Panc1 (cell line): Measurements from ENCODE around the gene UGT1A10. TPM values are rescaled to one million over a fixed set of nuclear protein-coding genes. Genes with fewer than 3 reads are reported as not detected.

Experiments used
- ATAC-seq: fragments of 200-7000 bp; cut with Tn5 transposase; 2 replicates; pipeline ENCODE4 v1.9.1; 2020; ENCODE audit warnings: mild to moderate bottlenecking, moderate library complexity
- BruUV-seq: library from RNA; stranded (reverse); fragments of 400-500 nt; replicated peaks from 2 replicates; lab custom pipeline; 2021; lab: Mats Ljungman, UMichigan
- CTCF ChIA-PET: fragments of 300-600 bp; sonication (Branson Sonifier 250); formaldehyde crosslinking; loops from one replicate; lab custom pipeline; 2022; ENCODE audit warnings: antibody characterized with exemption; lab: Charles Lee
- POLR2A ChIA-PET: fragments of 300-600 bp; sonication (Branson Sonifier 250); formaldehyde crosslinking; loops from one replicate; lab custom pipeline; 2022; ENCODE audit warnings: antibody characterized with exemption; lab: Charles Lee
- DNase-seq: peaks from one replicate; pipeline ENCODE4 v3.0.0-alpha.2; 2010; ENCODE audit warnings: low read depth, low spot score
- H3K27ac ChIP-seq: 2 replicates; pipeline ENCODE4 v1.5.1; 2011; ENCODE audit warnings: mild to moderate bottlenecking, low read length, inconsistent platforms
- H3K27me3 ChIP-seq: fragments of 200-500 bp; sonication (Bioruptor generic); 2 replicates; pipeline ENCODE4 v1.6.0; 2014; ENCODE audit warnings: low read length, inconsistent platforms; ENCODE audit not compliant: control insufficient read depth, insufficient read depth
- H3K36me3 ChIP-seq: fragments of 200-500 bp; sonication (Bioruptor generic); 2 replicates; pipeline ENCODE4 v1.5.1; 2014; ENCODE audit warnings: inconsistent platforms, mild to moderate bottlenecking, low read length, moderate library complexity; ENCODE audit not compliant: control insufficient read depth, insufficient read depth
- H3K4me1 ChIP-seq: 2 replicates; pipeline ENCODE4 v1.5.1; 2011; ENCODE audit warnings: inconsistent platforms, mild to moderate bottlenecking, low read length, moderate library complexity; ENCODE audit not compliant: control insufficient read depth, insufficient read depth
- H3K4me3 ChIP-seq, 2 experiments: 2 replicates each; pipeline ENCODE4 v1.5.1; 2011 to 2012; ENCODE audit warnings: low read depth in 2 of 2, low read length in 2 of 2, mild to moderate bottlenecking in 2 of 2, inconsistent platforms in 1 of 2, moderate library complexity in 1 of 2
- H3K9me3 ChIP-seq: fragments of 200-500 bp; sonication (Bioruptor generic); 2 replicates; pipeline ENCODE4 v1.5.1; 2014; ENCODE audit warnings: low read depth, mild to moderate bottlenecking, inconsistent platforms, low read length, moderate library complexity; ENCODE audit not compliant: control insufficient read depth, insufficient read depth
- POLR2AphosphoS5 ChIP-seq: IDR thresholded peaks from 2 replicates; pipeline ENCODE4 v1.6.1; 2012; ENCODE audit warnings: mild to moderate bottlenecking, low read depth, low read length, moderate library complexity
- SIN3A ChIP-seq: IDR thresholded peaks from 2 replicates; pipeline ENCODE4 v1.6.1; 2012; ENCODE audit warnings: low read depth, mild to moderate bottlenecking, low read length, moderate library complexity, borderline replicate concordance; ENCODE audit not compliant: insufficient read depth
- TCF7L2 ChIP-seq: IDR thresholded peaks from 2 replicates; pipeline ENCODE4 v1.6.1; 2011; ENCODE audit warnings: mild to moderate bottlenecking, low read depth, low read length, inconsistent platforms
- in situ Hi-C: cut with HindIII; loops from 2 replicates; pipeline ENCODE4 v1.10.0; 2016; ENCODE audit warnings: low sequenced_read_pairs, low pct_unique_long_range_greater_than_20kb
- intact Hi-C: fragments of 100-400 bp; cut with micrococcal nuclease; formaldehyde crosslinking; loops from one replicate; pipeline ENCODE4 v1.10.0; 2022; ENCODE audit not compliant: unreplicated experiment
- total RNA-seq: library from RNA; stranded (reverse); gene quantifications from one replicate; pipeline ENCODE4 v1.2.1, GENCODE V29; 2021; ENCODE audit not compliant: unreplicated experiment
- TF ChIP-seq, protein P1 (sequence below), 2 experiments: IDR thresholded peaks; 2 replicates each; pipeline ENCODE4 v1.6.1; 2011 to 2012; ENCODE audit warnings: low read depth in 2 of 2, control low read depth in 1 of 2, low read length in 1 of 2, mild to moderate bottlenecking in 1 of 2, moderate library complexity in 1 of 2; ENCODE audit not compliant: insufficient read depth in 1 of 2
- TF ChIP-seq, protein P2 (sequence below): fragments of 450-650 bp; IDR thresholded peaks from 2 replicates; pipeline ENCODE4 v1.5.1; 2017; ENCODE audit warnings: mild to moderate bottlenecking

The UGT1A10 gene
- total RNA-seq, 1 experiment from 2014 or later = not detected

DNA sequence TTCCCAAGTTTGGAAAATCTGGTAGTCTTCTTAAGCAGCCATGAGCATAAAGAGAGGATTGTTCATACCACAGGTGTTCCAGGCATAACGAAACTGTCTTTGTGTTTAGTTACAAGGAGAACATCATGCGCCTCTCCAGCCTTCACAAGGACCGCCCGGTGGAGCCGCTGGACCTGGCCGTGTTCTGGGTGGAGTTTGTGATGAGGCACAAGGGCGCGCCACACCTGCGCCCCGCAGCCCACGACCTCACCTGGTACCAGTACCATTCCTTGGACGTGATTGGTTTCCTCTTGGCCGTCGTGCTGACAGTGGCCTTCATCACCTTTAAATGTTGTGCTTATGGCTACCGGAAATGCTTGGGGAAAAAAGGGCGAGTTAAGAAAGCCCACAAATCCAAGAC, 135.9 kb downstream of the UGT1A10 start:
- no peak overlapping the region for H3K4me3 ChIP-seq
- ATAC-seq (no peak), DNase-seq (no peak)
- in situ Hi-C loops (no loop called here), intact Hi-C loops (no loop called here)
- no peaks in the 10 kb centered on the region for H3K9me3 ChIP-seq
- ChIA-PET POLR2A (no interaction called here), CTCF (no interaction called here)
- no TSS peak for BruUV-seq
- no peaks in the 10 kb centered on the region for H3K27me3 ChIP-seq
- no peak overlapping the region for H3K27ac ChIP-seq
- no peaks in the 10 kb centered on the region for H3K4me1 ChIP-seq
- TF ChIP-seq, protein P1, sequence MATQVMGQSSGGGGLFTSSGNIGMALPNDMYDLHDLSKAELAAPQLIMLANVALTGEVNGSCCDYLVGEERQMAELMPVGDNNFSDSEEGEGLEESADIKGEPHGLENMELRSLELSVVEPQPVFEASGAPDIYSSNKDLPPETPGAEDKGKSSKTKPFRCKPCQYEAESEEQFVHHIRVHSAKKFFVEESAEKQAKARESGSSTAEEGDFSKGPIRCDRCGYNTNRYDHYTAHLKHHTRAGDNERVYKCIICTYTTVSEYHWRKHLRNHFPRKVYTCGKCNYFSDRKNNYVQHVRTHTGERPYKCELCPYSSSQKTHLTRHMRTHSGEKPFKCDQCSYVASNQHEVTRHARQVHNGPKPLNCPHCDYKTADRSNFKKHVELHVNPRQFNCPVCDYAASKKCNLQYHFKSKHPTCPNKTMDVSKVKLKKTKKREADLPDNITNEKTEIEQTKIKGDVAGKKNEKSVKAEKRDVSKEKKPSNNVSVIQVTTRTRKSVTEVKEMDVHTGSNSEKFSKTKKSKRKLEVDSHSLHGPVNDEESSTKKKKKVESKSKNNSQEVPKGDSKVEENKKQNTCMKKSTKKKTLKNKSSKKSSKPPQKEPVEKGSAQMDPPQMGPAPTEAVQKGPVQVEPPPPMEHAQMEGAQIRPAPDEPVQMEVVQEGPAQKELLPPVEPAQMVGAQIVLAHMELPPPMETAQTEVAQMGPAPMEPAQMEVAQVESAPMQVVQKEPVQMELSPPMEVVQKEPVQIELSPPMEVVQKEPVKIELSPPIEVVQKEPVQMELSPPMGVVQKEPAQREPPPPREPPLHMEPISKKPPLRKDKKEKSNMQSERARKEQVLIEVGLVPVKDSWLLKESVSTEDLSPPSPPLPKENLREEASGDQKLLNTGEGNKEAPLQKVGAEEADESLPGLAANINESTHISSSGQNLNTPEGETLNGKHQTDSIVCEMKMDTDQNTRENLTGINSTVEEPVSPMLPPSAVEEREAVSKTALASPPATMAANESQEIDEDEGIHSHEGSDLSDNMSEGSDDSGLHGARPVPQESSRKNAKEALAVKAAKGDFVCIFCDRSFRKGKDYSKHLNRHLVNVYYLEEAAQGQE (IDR thresholded peaks at IDR 0.05; ENCODE audit: insufficient read depth in 1 of 2, low read depth in 2 of 2, low read length in 1 of 2) = no peak
- TF ChIP-seq, protein P2, sequence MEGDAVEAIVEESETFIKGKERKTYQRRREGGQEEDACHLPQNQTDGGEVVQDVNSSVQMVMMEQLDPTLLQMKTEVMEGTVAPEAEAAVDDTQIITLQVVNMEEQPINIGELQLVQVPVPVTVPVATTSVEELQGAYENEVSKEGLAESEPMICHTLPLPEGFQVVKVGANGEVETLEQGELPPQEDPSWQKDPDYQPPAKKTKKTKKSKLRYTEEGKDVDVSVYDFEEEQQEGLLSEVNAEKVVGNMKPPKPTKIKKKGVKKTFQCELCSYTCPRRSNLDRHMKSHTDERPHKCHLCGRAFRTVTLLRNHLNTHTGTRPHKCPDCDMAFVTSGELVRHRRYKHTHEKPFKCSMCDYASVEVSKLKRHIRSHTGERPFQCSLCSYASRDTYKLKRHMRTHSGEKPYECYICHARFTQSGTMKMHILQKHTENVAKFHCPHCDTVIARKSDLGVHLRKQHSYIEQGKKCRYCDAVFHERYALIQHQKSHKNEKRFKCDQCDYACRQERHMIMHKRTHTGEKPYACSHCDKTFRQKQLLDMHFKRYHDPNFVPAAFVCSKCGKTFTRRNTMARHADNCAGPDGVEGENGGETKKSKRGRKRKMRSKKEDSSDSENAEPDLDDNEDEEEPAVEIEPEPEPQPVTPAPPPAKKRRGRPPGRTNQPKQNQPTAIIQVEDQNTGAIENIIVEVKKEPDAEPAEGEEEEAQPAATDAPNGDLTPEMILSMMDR = no peak
- TF ChIP-seq SIN3A = no peak
- no peak for TF ChIP-seq POLR2AphosphoS5
- TF ChIP-seq TCF7L2 = no peak
- no peaks in the 10 kb centered on the region for H3K36me3 ChIP-seq

DNA sequence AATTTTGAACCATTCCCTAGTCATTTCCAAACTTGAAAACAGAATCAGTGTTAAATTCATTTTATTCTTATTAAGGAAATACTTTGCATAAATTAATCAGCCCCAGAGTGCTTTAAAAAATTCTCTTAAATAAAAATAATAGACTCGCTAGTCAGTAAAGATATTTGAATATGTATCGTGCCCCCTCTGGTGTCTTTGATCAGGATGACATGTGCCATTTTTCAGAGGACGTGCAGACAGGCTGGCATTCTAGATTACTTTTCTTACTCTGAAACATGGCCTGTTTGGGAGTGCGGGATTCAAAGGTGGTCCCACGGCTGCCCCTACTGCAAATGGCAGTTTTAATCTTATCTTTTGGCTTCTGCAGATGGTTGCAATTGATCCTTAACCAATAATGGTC, 136.3 kb downstream of the UGT1A10 start:
- POLR2A ChIA-PET = no interaction called here
- in situ Hi-C loops = no loop called here
- Histone ChIP-seq H3K27ac (no peak overlapping the region), H3K4me3 (no peak overlapping the region), H3K27me3 (no peaks in the 10 kb centered on the region), H3K9me3 (no peaks in the 10 kb centered on the region), H3K4me1 (no peaks in the 10 kb centered on the region), H3K36me3 (no peaks in the 10 kb centered on the region)
- intact Hi-C loops = no loop called here
- TF ChIP-seq, protein P1 (IDR thresholded peaks at IDR 0.05; ENCODE audit: insufficient read depth in 1 of 2, low read depth in 2 of 2, low read length in 1 of 2) = no peak
- TF ChIP-seq, protein P2 = peak; percentile 54
- TF ChIP-seq POLR2AphosphoS5 (no peak), TCF7L2 (no peak)
- DNase-seq (no peak), ATAC-seq (peak; percentile 78; the same call in 1 of the 2 replicates)
- CTCF ChIA-PET = interaction anchor here (0.6 kb wide), 1 partner anchor 12 kb away, joined by 3 read pairs; no protein-coding TSS in a partner anchor
- BruUV-seq = no TSS peak
